B cell (primary cell): ENCODE data around the gene GALNT7. TPM values are rescaled to one million over a fixed set of nuclear protein-coding genes. Genes with fewer than 3 reads are reported as not detected.

Experiments
- ATAC-seq: fragments of 200-7000 bp; cut with Tn5 transposase; one replicate; pipeline ENCODE4 v1.10.0; 2021; ENCODE audit warnings: low read depth, mild to moderate bottlenecking, moderate number of reproducible peaks, moderate library complexity
- CTCF ChIA-PET: fragments of 350-600 bp; sonication (Branson Sonifier 250); formaldehyde crosslinking; loops from one replicate; lab custom pipeline; 2021; ENCODE audit warnings: antibody characterized with exemption, inconsistent platforms; lab: Charles Lee
- POLR2A ChIA-PET: fragments of 350-600 bp; sonication (Branson Sonifier 250); formaldehyde crosslinking; loops from one replicate; lab custom pipeline; 2021; ENCODE audit warnings: antibody characterized with exemption; lab: Charles Lee
- DNase-seq: peaks from one replicate; pipeline ENCODE4 v3.0.0; 2013
- H2AFZ ChIP-seq: 2 replicates; pipeline ENCODE4 v1.6.1; 2012; ENCODE audit warnings: mild to moderate bottlenecking, low read depth, low read length; ENCODE audit not compliant: insufficient read depth, poor library complexity, severe bottlenecking
- H3K27ac ChIP-seq, 2 donors: 1 replicate in 1 of 2; 2 replicates in 1 of 2; pipeline ENCODE4 v1.5.1; 2012 to 2013; ENCODE audit warnings: low read length in 2 of 2, mild to moderate bottlenecking in 2 of 2, moderate library complexity in 1 of 2
- H3K27me3 ChIP-seq, 4 experiments: fragments of 200-600 bp in 1 of 4; sonication (generic) in 1 of 4; replicated peaks in 1 of 4; 1 replicate in 2 of 4; 2 replicates in 2 of 4; pipeline versions ENCODE4 v1.6.1 to v1.7.0; 2013 to 2016; ENCODE audit warnings: low read length in 3 of 4, mild to moderate bottlenecking in 2 of 4, mixed read lengths in 1 of 4, moderate library complexity in 1 of 4; ENCODE audit not compliant: insufficient read depth in 4 of 4, control insufficient read depth in 3 of 4; ENCODE audit errors: control extremely low read depth in 1 of 4
- H3K36me3 ChIP-seq, 2 experiments: replicated peaks in 1 of 2; 1 replicate in 1 of 2; 2 replicates in 1 of 2; pipeline versions ENCODE4 v1.6.1 to v1.7.1; 2013; ENCODE audit warnings: low read length in 1 of 2; ENCODE audit not compliant: insufficient read depth in 2 of 2, control insufficient read depth in 1 of 2; ENCODE audit errors: control extremely low read depth in 1 of 2, extremely low read depth in 1 of 2
- H3K4me1 ChIP-seq, 2 donors: fragments of 200-600 bp in 1 of 2; sonication (generic) in 1 of 2; 1 replicate in 1 of 2; 2 replicates in 1 of 2; pipeline versions ENCODE4 v1.5.1 to v1.6.1; 2013 to 2017; ENCODE audit warnings: low read length in 2 of 2; ENCODE audit not compliant: control insufficient read depth in 2 of 2, insufficient read depth in 2 of 2
- H3K4me2 ChIP-seq: replicated peaks from 2 replicates; pipeline ENCODE3; 2012; ENCODE audit warnings: mild to moderate bottlenecking, low read depth, low read length; ENCODE audit not compliant: poor library complexity, severe bottlenecking
- H3K4me3 ChIP-seq, 5 experiments: fragments of 200-600 bp in 1 of 5; sonication (generic) in 1 of 5; 1 replicate in 3 of 5; 2 replicates in 2 of 5; pipeline versions ENCODE4 v1.5.1 to v1.7.0; 2011 to 2016; ENCODE audit warnings: low read length in 4 of 5, mild to moderate bottlenecking in 4 of 5, low read depth in 2 of 5, control low read depth in 1 of 5, moderate library complexity in 1 of 5; ENCODE audit not compliant: insufficient read depth in 1 of 5; ENCODE audit errors: control extremely low read depth in 1 of 5, extremely low read depth in 1 of 5
- H3K79me2 ChIP-seq: fragments of 200-600 bp; sonication (generic); one replicate; pipeline ENCODE4 v1.6.0; 2016; ENCODE audit warnings: low read length; ENCODE audit not compliant: control insufficient read depth, insufficient read depth
- H3K9ac ChIP-seq: fragments of 200-600 bp; sonication (generic); 2 replicates; pipeline ENCODE4 v1.6.1; 2017; ENCODE audit warnings: mild to moderate bottlenecking, low read length, moderate library complexity
- H3K9me3 ChIP-seq, 3 donors: one replicate each; pipeline versions ENCODE4 v1.6.1 to v1.7.1; 2013; ENCODE audit warnings: low read length in 2 of 3; ENCODE audit not compliant: control insufficient read depth in 2 of 3, insufficient read depth in 1 of 3; ENCODE audit errors: control extremely low read depth in 1 of 3
- H4K20me1 ChIP-seq: 2 replicates; pipeline ENCODE4 v1.6.0; 2012; ENCODE audit warnings: mild to moderate bottlenecking, low read length; ENCODE audit not compliant: insufficient read depth, control insufficient read depth, poor library complexity, severe bottlenecking
- H3K27ac Mint-ChIP-seq: one replicate; pipeline ENCODE4 v1.8.0; 2021; ENCODE audit warnings: mixed read lengths
- H3K27me3 Mint-ChIP-seq: one replicate; pipeline ENCODE4 v1.8.0; 2021; ENCODE audit warnings: mixed read lengths
- H3K4me1 Mint-ChIP-seq: one replicate; pipeline ENCODE4 v1.8.0; 2021; ENCODE audit warnings: mixed read lengths
- H3K4me3 Mint-ChIP-seq: one replicate; pipeline ENCODE4 v1.8.0; 2021; ENCODE audit warnings: mixed read lengths
- H3K9me3 Mint-ChIP-seq: one replicate; pipeline ENCODE4 v1.8.0; 2022; ENCODE audit warnings: mixed read lengths; ENCODE audit not compliant: insufficient read depth
- CTCF ChIP-seq: fragments of 200-600 bp; IDR thresholded peaks from one replicate; pipeline ENCODE4 v1.8.0; 2022; ENCODE audit warnings: antibody characterized with exemption, mild to moderate bottlenecking
- EZH2 ChIP-seq: IDR thresholded peaks from 2 replicates; pipeline ENCODE4 v1.6.1; 2012; ENCODE audit warnings: borderline replicate concordance, low read depth, mild to moderate bottlenecking, moderate library complexity, low read length; ENCODE audit not compliant: insufficient read depth, poor library complexity, severe bottlenecking
- WGBS: methylation state at CpG from one replicate; pipeline ENCODE4 v1.1.5; 2013; ENCODE audit warnings: missing lambda C conversion rate; ENCODE audit not compliant: insufficient coverage; 5-methylcytosine and 5-hydroxymethylcytosine counted together
- intact Hi-C: fragments of 100-400 bp; cut with micrococcal nuclease; formaldehyde crosslinking; loops from one replicate; pipeline ENCODE4 v1.10.0; 2022
- polyA plus RNA-seq: library from polyadenylated mRNA; depleted of rRNA; stranded (reverse); fragments of >200 nt; gene quantifications from 2 replicates; pipeline ENCODE4 v1.2.3, GENCODE V29; 2012
- total RNA-seq, 2 donors: library from RNA; stranded (reverse); fragments of 120-200 nt in 1 of 2; gene quantifications; 1 replicate in 1 of 2; 2 replicates in 1 of 2; pipeline versions ENCODE4 v1.2.3 to v1.2.4, GENCODE V29; 2013 to 2022

GALNT7 gene
- total and polyA plus RNA-seq, 2 donors (not counting 1 experiment from before 2014, with no cell fraction given): 5.8 to 23.7 TPM

DNA sequence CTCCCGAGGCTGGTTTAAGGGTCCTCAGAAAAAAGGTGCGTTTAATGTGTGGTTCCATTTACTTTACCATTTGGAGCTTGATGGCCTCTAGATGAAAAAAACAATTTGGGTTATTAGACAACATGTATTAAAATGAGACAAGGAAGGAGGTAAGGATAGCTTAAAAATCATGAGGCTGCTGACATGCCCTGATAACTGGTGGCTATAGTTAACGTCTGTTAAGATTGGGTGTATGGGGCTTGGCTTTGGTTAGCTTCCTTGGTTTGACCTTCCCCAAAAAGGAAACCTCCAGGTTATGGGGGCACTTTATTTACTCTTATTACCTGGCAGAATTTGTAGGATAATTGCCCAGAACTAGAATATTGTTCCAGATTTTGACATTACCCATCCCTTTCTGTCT, 114.0 kb downstream of the GALNT7 start:
- H3K36me3 ChIP-seq: peaks cover 0 to 6% of the 10 kb centered on the region in 2 experiments
- WGBS: 100% methylated on average over 1 of the region's 3 CpGs
- H3K4me3 ChIP-seq: no peak overlapping the region
- TF ChIP-seq EZH2 (no peak), CTCF (no peak)
- peaks cover 18 to 24% (median 20%) of the 10 kb centered on the region in 3 donors for H3K9me3 ChIP-seq
- POLR2A ChIA-PET: no interaction called here
- peaks cover 4% of the 10 kb centered on the region for H4K20me1 ChIP-seq
- CTCF ChIA-PET: interaction anchor here (1.4 to 2.8 kb wide), 3 partner anchors 9 to 270 kb away, joined by 3 to 17 read pairs (median 5); no protein-coding TSS in a partner anchor
- DNase-seq (no peak), ATAC-seq (no peak)
- no peak overlapping the region for H2AFZ ChIP-seq
- Mint-ChIP-seq H3K9me3 (peaks cover 2% of the 10 kb centered on the region), H3K27ac (no peak overlapping the region), H3K4me1 (peaks cover 16% of the 10 kb centered on the region), H3K4me3 (no peak overlapping the region), H3K27me3 (no peaks in the 10 kb centered on the region)
- no peak overlapping the region for H3K27ac ChIP-seq
- no peak overlapping the region for H3K9ac ChIP-seq
- intact Hi-C loops: no loop called here
- no peaks in the 10 kb centered on the region for H3K27me3 ChIP-seq
- no peak overlapping the region for H3K4me2 ChIP-seq
- H3K4me1 ChIP-seq: peaks cover 4 to 10% of the 10 kb centered on the region in 2 donors
- H3K79me2 ChIP-seq: peaks cover 16% of the 10 kb centered on the region

DNA sequence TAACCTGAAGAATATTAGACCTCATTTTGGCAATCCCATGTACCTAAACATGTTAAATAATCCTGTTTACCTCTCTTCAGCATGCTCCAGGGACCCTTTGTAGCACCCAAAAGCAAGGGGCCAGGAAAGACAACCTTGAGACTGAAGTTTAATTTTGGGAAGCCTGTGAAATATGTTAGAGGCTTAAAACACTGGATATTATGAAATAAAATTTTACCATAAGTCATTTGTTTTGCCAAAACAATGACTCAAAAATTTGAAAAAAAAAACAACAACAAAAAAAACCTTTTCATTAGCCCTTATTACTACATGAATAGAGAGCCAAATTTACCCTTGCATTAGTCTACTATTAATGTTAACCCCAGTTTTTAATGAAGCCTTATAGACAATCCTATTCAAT, 115.9 kb downstream of the GALNT7 start:
- H3K4me3 Mint-ChIP-seq: no peak overlapping the region
- Histone ChIP-seq H2AFZ (no peak overlapping the region), H3K4me1 (peaks cover 4 to 10% of the 10 kb centered on the region in 2 donors), H3K79me2 (peaks cover 20% of the 10 kb centered on the region), H3K9ac (no peak overlapping the region), H3K27me3 (no peaks in the 10 kb centered on the region), H3K9me3 (peaks cover 19 to 25% (median 24%) of the 10 kb centered on the region in 3 donors), H3K4me2 (no peak overlapping the region), H4K20me1 (peaks cover 4% of the 10 kb centered on the region), H3K27ac (no peak overlapping the region), H3K36me3 (peaks cover 0 to 4% of the 10 kb centered on the region in 2 experiments), H3K4me3 (no peak overlapping the region)
- TF ChIP-seq CTCF: no peak
- no peak overlapping the region for H3K27ac Mint-ChIP-seq
- peaks cover 19% of the 10 kb centered on the region for H3K4me1 Mint-ChIP-seq
- ATAC-seq (no peak), DNase-seq (no peak)
- no peaks in the 10 kb centered on the region for H3K27me3 Mint-ChIP-seq
- ChIA-PET CTCF (no interaction called here), POLR2A (no interaction called here)
- intact Hi-C loops: no loop called here
- peaks cover 2% of the 10 kb centered on the region for H3K9me3 Mint-ChIP-seq
